ENCODE measurements around the gene ERP29.

Gene ERP29

DNA sequence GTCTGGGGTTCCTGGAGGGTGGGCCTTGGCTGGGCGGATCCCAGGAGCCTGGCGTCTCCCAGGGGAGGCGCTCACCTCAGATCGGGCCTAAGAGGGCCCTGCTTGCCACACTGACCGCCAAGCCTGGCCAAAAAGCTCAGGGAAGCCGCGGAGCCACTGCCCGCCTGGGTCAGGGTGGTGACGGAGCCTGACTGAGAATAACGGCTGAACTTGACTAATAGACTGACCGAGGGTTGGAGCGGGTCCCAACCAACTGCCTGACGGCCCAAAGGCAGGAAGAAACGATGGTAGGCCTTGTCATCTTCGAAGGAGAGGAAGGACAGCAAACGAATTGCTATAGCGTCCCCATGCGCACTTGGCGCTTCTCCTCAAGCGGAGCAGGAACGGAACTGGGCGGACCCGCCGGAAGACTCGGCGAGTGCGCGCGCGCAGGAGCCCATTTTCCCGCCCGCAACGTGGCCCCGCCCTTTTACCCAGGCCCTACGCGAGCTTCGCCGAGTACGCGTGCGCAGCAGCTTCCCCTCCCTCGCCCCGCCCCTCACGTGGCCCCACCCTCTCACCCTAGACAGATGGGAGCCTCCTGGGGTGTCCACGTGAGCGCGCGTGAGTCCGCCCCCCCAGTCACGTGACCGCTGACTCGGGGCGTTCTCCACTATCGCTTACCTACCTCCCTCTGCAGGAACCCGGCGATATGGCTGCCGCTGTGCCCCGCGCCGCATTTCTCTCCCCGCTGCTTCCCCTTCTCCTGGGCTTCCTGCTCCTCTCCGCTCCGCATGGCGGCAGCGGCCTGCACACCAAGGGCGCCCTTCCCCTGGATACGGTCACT is at the start of gene ERP29, which contains the start of gene TMEM116:
ERP29 (plus strand) TSS at position 652 of the 826 bp plus-strand sequence; CDS start at position 692, 40 bp downstream.
TMEM116 (minus strand) TSS at position 391 of the 826 bp plus-strand sequence. CDS start 7,895 bp downstream, outside the sequence.
- DNase-seq (ENCODE audit: extremely low read depth, insufficient read length): peak; percentile 100
- Histone ChIP-seq H3K27me3 (replicated peaks; ENCODE audit: control insufficient read depth, insufficient read depth, low read length) (no peaks in the 10 kb centered on the region), H3K4me3 (replicated peaks; ENCODE audit: low read depth, low read length) (peak within 1 kb of the TSS; percentile 91), H3K36me3 (ENCODE audit: control insufficient read depth, insufficient read depth, low read length) (peaks cover 6% of the 10 kb centered on the region)
- TF ChIP-seq, protein P1, sequence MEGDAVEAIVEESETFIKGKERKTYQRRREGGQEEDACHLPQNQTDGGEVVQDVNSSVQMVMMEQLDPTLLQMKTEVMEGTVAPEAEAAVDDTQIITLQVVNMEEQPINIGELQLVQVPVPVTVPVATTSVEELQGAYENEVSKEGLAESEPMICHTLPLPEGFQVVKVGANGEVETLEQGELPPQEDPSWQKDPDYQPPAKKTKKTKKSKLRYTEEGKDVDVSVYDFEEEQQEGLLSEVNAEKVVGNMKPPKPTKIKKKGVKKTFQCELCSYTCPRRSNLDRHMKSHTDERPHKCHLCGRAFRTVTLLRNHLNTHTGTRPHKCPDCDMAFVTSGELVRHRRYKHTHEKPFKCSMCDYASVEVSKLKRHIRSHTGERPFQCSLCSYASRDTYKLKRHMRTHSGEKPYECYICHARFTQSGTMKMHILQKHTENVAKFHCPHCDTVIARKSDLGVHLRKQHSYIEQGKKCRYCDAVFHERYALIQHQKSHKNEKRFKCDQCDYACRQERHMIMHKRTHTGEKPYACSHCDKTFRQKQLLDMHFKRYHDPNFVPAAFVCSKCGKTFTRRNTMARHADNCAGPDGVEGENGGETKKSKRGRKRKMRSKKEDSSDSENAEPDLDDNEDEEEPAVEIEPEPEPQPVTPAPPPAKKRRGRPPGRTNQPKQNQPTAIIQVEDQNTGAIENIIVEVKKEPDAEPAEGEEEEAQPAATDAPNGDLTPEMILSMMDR (IDR thresholded peaks at IDR 0.05; ENCODE audit: insufficient read depth, low read length, poor library complexity, severe bottlenecking): peak; percentile 51

DNA sequence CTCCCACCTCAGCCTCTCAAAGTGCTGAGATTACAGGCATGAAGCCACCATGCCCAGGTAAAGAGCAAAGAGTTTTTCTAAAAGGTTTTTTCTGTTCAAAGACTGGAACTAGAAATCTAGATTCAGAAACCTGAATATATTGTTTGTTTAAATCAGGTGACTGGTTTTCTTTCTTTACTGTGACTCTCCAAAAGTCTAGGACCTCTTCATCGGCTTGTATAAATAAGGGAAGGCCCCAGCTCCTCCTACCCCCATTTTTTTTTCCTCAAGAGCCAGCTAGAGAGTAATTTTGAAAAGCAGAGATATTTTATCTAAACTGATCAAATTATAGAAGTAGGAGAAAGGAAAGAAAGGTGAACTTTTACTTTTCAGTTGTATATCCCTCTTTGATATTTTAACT is 48.3 kb upstream of the ERP29 start:
- Histone ChIP-seq H3K4me3 (replicated peaks; ENCODE audit: low read depth, low read length) (no peak overlapping the region), H3K36me3 (ENCODE audit: control insufficient read depth, insufficient read depth, low read length) (no peaks in the 10 kb centered on the region), H3K27me3 (replicated peaks; ENCODE audit: control insufficient read depth, insufficient read depth, low read length) (no peaks in the 10 kb centered on the region)
- no peak for DNase-seq (ENCODE audit: extremely low read depth, insufficient read length)
- TF ChIP-seq, protein P1 (IDR thresholded peaks at IDR 0.05; ENCODE audit: insufficient read depth, low read length, poor library complexity, severe bottlenecking): no peak

DNA sequence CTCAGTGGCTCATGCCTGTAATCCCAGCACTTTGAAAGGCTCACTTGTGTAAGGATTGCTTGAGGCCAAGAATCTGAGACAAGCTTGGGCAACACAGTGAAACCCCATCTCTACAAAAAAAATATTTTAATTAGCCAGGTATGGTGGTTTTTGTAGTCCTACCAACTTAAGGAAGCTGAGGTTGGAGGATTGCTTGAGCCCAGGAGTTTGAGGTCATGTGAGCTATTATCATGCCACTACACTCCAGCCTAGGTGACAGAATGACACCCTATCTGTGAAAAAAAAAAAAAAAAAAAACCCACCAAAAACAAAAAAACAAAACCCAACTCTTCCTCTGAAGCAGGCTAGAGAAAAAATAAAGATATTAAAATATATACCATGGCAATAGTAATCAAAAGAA is 41.4 kb upstream of the ERP29 start:
- Histone ChIP-seq H3K36me3 (ENCODE audit: control insufficient read depth, insufficient read depth, low read length) (no peaks in the 10 kb centered on the region), H3K4me3 (replicated peaks; ENCODE audit: low read depth, low read length) (no peak overlapping the region), H3K27me3 (replicated peaks; ENCODE audit: control insufficient read depth, insufficient read depth, low read length) (no peaks in the 10 kb centered on the region)
- no peak for DNase-seq (ENCODE audit: extremely low read depth, insufficient read length)
- TF ChIP-seq, protein P1 (IDR thresholded peaks at IDR 0.05; ENCODE audit: insufficient read depth, low read length, poor library complexity, severe bottlenecking): no peak

DNA sequence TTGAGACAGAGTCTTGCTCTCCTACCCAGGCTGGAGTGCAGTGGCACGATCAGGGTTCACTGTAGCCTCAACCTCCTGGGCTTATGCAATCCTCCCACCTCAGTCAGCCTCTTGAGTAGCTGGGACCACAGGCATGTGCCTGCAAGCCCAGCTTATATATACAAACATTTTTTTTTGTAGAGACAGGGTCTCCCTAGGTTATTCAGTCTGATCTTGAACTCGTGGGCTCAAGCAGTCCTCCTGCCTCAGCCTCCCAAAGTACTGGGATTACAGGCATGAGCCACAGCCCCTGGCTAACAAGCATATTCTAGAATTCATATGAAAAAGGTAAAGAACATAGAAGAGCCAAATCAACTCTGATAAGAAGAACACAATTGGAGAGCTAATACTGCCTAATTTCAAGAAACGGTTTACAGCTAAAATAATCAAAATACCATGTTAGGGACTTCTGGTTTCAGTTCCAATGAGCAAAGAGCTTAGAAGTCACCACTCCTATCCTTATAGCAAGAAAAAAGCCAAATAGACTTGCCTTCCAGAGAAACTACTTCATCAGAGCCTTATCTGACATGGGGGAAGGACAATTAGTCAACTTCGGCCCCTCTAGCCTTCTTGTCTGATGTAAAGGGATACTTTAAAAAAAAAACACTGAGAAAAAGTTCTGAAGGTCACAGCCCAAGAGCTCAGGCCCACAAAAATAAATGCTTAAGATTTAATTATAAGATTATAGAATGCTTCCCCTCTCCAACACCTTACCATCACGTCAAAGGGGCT is 37.9 kb upstream of the ERP29 start:
- Histone ChIP-seq H3K4me3 (replicated peaks; ENCODE audit: low read depth, low read length) (no peak overlapping the region), H3K27me3 (replicated peaks; ENCODE audit: control insufficient read depth, insufficient read depth, low read length) (no peaks in the 10 kb centered on the region), H3K36me3 (ENCODE audit: control insufficient read depth, insufficient read depth, low read length) (no peaks in the 10 kb centered on the region)
- TF ChIP-seq, protein P1 (IDR thresholded peaks at IDR 0.05; ENCODE audit: insufficient read depth, low read length, poor library complexity, severe bottlenecking): no peak
- DNase-seq (ENCODE audit: extremely low read depth, insufficient read length): no peak

DNA sequence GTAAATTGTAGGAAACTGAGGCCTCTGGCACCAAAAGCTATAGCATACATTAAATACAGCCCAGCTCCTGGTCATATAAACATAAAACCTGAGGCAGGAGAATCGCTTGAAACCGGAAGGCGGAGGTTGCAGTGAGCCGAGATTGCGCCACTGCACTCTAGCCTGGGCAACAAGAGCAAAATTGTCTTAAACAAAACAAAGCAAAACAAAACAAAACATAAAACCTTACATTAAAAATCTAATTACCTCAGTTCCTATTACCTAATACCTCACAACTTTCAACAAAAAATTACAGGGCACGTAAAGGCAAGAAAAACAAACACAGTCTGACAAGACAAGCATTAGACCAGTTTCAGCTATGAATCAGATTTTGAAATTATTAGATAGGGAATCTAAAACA is 36.9 kb upstream of the ERP29 start:
- TF ChIP-seq, protein P1 (IDR thresholded peaks at IDR 0.05; ENCODE audit: insufficient read depth, low read length, poor library complexity, severe bottlenecking): no peak
- Histone ChIP-seq H3K4me3 (replicated peaks; ENCODE audit: low read depth, low read length) (no peak overlapping the region), H3K36me3 (ENCODE audit: control insufficient read depth, insufficient read depth, low read length) (no peaks in the 10 kb centered on the region), H3K27me3 (replicated peaks; ENCODE audit: control insufficient read depth, insufficient read depth, low read length) (no peaks in the 10 kb centered on the region)
- no peak for DNase-seq (ENCODE audit: extremely low read depth, insufficient read length)
